Lung (tissue), 12 donors: ENCODE measurements around the gene MINDY4. TPM values are rescaled to one million over a fixed set of nuclear protein-coding genes. Genes with fewer than 3 reads are reported as not detected.

Experiments
- ATAC-seq: fragments of 200-7000 bp; cut with Tn5 transposase; one replicate; pipeline ENCODE4 v1.9.1; 2020; ENCODE audit warnings: moderate number of reproducible peaks; ENCODE audit not compliant: insufficient read depth, low FRiP score
- DNase-seq, 3 donors: peaks; one replicate each; pipeline ENCODE4 v3.0.0-alpha.2; 2013 to 2017
- H3K27ac ChIP-seq, 2 donors: one replicate each; pipeline ENCODE4 v1.5.1; 2013; ENCODE audit warnings: mild to moderate bottlenecking in 2 of 2, moderate library complexity in 2 of 2, control low read depth in 1 of 2, inconsistent platforms in 1 of 2, low read depth in 1 of 2, low read length in 1 of 2
- H3K27me3 ChIP-seq, 3 donors: one replicate each; pipeline ENCODE4 v1.5.1; 2013; ENCODE audit warnings: low read length in 2 of 3; ENCODE audit not compliant: control insufficient read depth in 3 of 3, insufficient read depth in 3 of 3
- H3K36me3 ChIP-seq, 4 donors: one replicate each; pipeline ENCODE4 v1.5.1; 2013; ENCODE audit warnings: low read length in 4 of 4, mild to moderate bottlenecking in 1 of 4, moderate library complexity in 1 of 4; ENCODE audit not compliant: control insufficient read depth in 4 of 4, insufficient read depth in 4 of 4
- H3K4me1 ChIP-seq, 5 donors: one replicate each; pipeline ENCODE4 v1.5.1; 2013; ENCODE audit warnings: low read length in 5 of 5, mild to moderate bottlenecking in 2 of 5, moderate library complexity in 1 of 5; ENCODE audit not compliant: control insufficient read depth in 5 of 5, insufficient read depth in 5 of 5
- H3K4me3 ChIP-seq: one replicate; pipeline ENCODE4 v1.5.1; 2013; ENCODE audit warnings: mild to moderate bottlenecking, control low read depth, moderate library complexity
- H3K9ac ChIP-seq, 2 donors: one replicate each; pipeline ENCODE4 v1.5.1; 2013; ENCODE audit warnings: low read length in 2 of 2, control low read depth in 1 of 2; ENCODE audit not compliant: insufficient read depth in 1 of 2
- H3K9me3 ChIP-seq, 4 donors: one replicate each; pipeline ENCODE4 v1.5.1; 2013; ENCODE audit warnings: low read length in 3 of 4, mild to moderate bottlenecking in 1 of 4, moderate library complexity in 1 of 4; ENCODE audit not compliant: control insufficient read depth in 4 of 4, insufficient read depth in 3 of 4
- WGBS, 2 donors: extraction: QIAGEN DNeasy Blood & Tissue Kit; methylation state at CpG; one replicate each; pipeline ENCODE4 v1.1.7; 2013; 5-methylcytosine and 5-hydroxymethylcytosine counted together
- polyA plus RNA-seq, 2 donors: library from polyadenylated mRNA; stranded (reverse); fragments of 200-250 nt; gene quantifications; one replicate each; pipeline ENCODE4 v1.2.1, GENCODE V29; 2013
- total RNA-seq, 2 donors: library from RNA; depleted of rRNA in 1 of 2; stranded (reverse); fragments of >200 nt in 1 of 2; gene quantifications; one replicate each; pipeline ENCODE4 v1.2.1, GENCODE V29; 2014 to 2021
- TF ChIP-seq, protein P1 (sequence below): IDR thresholded peaks from 2 replicates; pipeline ENCODE4 v1.5.1; 2012; ENCODE audit warnings: mild to moderate bottlenecking; ENCODE audit errors: control extremely low read depth, extremely low read depth
- donor health status: control.
- donor health status: control.
- donor health status: Bipolar disorder and iron deficiency.
- donor health status: healthy.
- donor health status: DM: yes; HTN: yes; CAD: no.

The MINDY4 gene
- total and polyA plus RNA-seq, 4 donors = 5.0 to 24.1 (median 10.7) TPM

GRCh38 chr7:30926313-30926712 is 155.1 kb downstream of the MINDY4 start:
- H3K36me3 ChIP-seq = peaks cover 0 to 23% (median 2%) of the 10 kb centered on the region in 4 donors
- no peak for ATAC-seq

GRCh38 chr7:30927040-30927439 is 155.8 kb downstream of the MINDY4 start:
- ATAC-seq = no peak
- Histone ChIP-seq H3K27me3 (no peaks in the 10 kb centered on the region), H3K9me3 (peaks cover 0 to 6% (median 2%) of the 10 kb centered on the region in 4 donors), H3K36me3 (peaks cover 0 to 23% (median 2%) of the 10 kb centered on the region in 4 donors), H3K4me3 (no peak overlapping the region), H3K4me1 (peaks cover 0 to 10% (median 3%) of the 10 kb centered on the region in 5 donors), H3K9ac (no peak overlapping the region), H3K27ac (no peak overlapping the region)
- no peak for DNase-seq
- WGBS, 2 donors = 85 to 89% methylated on average over 3 of the region's 3 CpGs
- TF ChIP-seq, protein P1, sequence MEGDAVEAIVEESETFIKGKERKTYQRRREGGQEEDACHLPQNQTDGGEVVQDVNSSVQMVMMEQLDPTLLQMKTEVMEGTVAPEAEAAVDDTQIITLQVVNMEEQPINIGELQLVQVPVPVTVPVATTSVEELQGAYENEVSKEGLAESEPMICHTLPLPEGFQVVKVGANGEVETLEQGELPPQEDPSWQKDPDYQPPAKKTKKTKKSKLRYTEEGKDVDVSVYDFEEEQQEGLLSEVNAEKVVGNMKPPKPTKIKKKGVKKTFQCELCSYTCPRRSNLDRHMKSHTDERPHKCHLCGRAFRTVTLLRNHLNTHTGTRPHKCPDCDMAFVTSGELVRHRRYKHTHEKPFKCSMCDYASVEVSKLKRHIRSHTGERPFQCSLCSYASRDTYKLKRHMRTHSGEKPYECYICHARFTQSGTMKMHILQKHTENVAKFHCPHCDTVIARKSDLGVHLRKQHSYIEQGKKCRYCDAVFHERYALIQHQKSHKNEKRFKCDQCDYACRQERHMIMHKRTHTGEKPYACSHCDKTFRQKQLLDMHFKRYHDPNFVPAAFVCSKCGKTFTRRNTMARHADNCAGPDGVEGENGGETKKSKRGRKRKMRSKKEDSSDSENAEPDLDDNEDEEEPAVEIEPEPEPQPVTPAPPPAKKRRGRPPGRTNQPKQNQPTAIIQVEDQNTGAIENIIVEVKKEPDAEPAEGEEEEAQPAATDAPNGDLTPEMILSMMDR = no peak

More at GRCh38 chr7:30926313-30926712, 155.1 kb downstream of the MINDY4 start:
- Histone ChIP-seq H3K9ac (no peak overlapping the region), H3K27ac (no peak overlapping the region), H3K9me3 (peaks cover 0 to 6% (median 2%) of the 10 kb centered on the region in 4 donors), H3K27me3 (no peaks in the 10 kb centered on the region), H3K4me3 (no peak overlapping the region), H3K4me1 (peaks cover 0 to 14% (median 8%) of the 10 kb centered on the region in 5 donors)
- 73 to 75% methylated on average over 5 of the region's 5 CpGs for WGBS, 2 donors
- peak in 1 of 3 donors; percentile 12 for DNase-seq
- TF ChIP-seq, protein P1 = no peak

GRCh38 chr7:30927559-30927958 is 156.3 kb downstream of the MINDY4 start:
- peak in 1 of 3 donors; percentile 9 for DNase-seq
- peaks cover 0 to 23% (median 2%) of the 10 kb centered on the region in 4 donors for H3K36me3 ChIP-seq
- no peaks in the 10 kb centered on the region for H3K27me3 ChIP-seq
- H3K9ac ChIP-seq = no peak overlapping the region
- peaks cover 0 to 6% (median 2%) of the 10 kb centered on the region in 4 donors for H3K9me3 ChIP-seq
- ATAC-seq = no peak
- 86 to 91% methylated on average over 3 of the region's 3 CpGs for WGBS, 2 donors
- H3K4me3 ChIP-seq = no peak overlapping the region
- H3K4me1 ChIP-seq = peaks cover 0 to 8% (median 0%) of the 10 kb centered on the region in 5 donors
- no peak overlapping the region for H3K27ac ChIP-seq
- TF ChIP-seq, protein P1 = no peak
